Gastrocnemius medialis (tissue), 4 donors: ENCODE data around the gene CACNA1C. TPM values are rescaled to one million over a fixed set of nuclear protein-coding genes. Genes with fewer than 3 reads are reported as not detected.

Experiments used
- ATAC-seq, 2 donors: fragments of 150-250 bp; one replicate each; pipeline ENCODE4 v1.9.1; 2016
- DNase-seq, 2 donors: peaks; one replicate each; pipeline ENCODE4 v3.0.0-alpha.2; 2019
- H3K27ac ChIP-seq, 4 donors: fragments of 200-600 bp; sonication (generic); 1 replicate in 1 of 4; 2 replicates in 3 of 4; pipeline ENCODE4 v1.5.1; 2016 to 2018; ENCODE audit warnings: mild to moderate bottlenecking in 2 of 4, moderate library complexity in 1 of 4
- H3K27me3 ChIP-seq, 3 donors: fragments of 200-600 bp; sonication (generic) in 2 of 3; 1 replicate in 1 of 3; 2 replicates in 2 of 3; pipeline versions ENCODE4 v1.5.1 to v1.6.0; 2016 to 2019; ENCODE audit warnings: mild to moderate bottlenecking in 1 of 3, moderate library complexity in 1 of 3
- H3K36me3 ChIP-seq, 2 donors: fragments of 200-600 bp; sonication (generic) in 1 of 2; one replicate each; pipeline ENCODE4 v1.5.1; 2017 to 2018
- H3K4me1 ChIP-seq, 2 donors: fragments of 200-600 bp; sonication (generic) in 1 of 2; one replicate each; pipeline ENCODE4 v1.5.1; 2016 to 2017; ENCODE audit warnings: mild to moderate bottlenecking in 2 of 2
- H3K4me3 ChIP-seq, 4 donors: fragments of 200-600 bp; sonication (generic) in 3 of 4; 1 replicate in 1 of 4; 2 replicates in 3 of 4; pipeline ENCODE4 v1.5.1; 2016 to 2019; ENCODE audit warnings: mild to moderate bottlenecking in 2 of 4
- H3K9me3 ChIP-seq, 3 donors: fragments of 200-600 bp; sonication (generic) in 2 of 3; 1 replicate in 1 of 3; 2 replicates in 2 of 3; pipeline ENCODE4 v1.5.1; 2016 to 2019
- POLR2A ChIP-seq, 2 donors: fragments of 450-650 bp; IDR thresholded peaks; one replicate each; pipeline ENCODE4 v1.6.1; 2017; ENCODE audit warnings: antibody characterized with exemption in 2 of 2, mild to moderate bottlenecking in 2 of 2, moderate library complexity in 2 of 2
- in situ Hi-C, 4 donors: fragments of 200-750 bp; cut with MboI; loops; one replicate each; pipeline versions ENCODE4 v1.15.0 to v1.8.0; 2017; ENCODE audit warnings: low sequenced_read_pairs in 4 of 4
- intact Hi-C: fragments of 100-400 bp; cut with DNase I; formaldehyde crosslinking; loops from one replicate; pipeline ENCODE4 v1.15.1; 2023; ENCODE audit warnings: low total_unique reads
- total RNA-seq, 4 donors: library from RNA; depleted of rRNA; stranded (reverse); fragments of >200 nt; gene quantifications; one replicate each; pipeline versions ENCODE4 v1.1.0 to v1.2.3, GENCODE V29; 2016
- TF ChIP-seq, protein P1 (sequence below), 5 experiments: fragments of 450-650 bp in 3 of 5; fragments of 200-600 bp in 2 of 5; sonication (generic) in 2 of 5; IDR thresholded peaks in 4 of 5; conservative IDR thresholded peaks in 1 of 5; 1 replicate in 4 of 5; 2 replicates in 1 of 5; pipeline ENCODE4 v1.5.1; 2016 to 2019; ENCODE audit warnings: antibody characterized with exemption in 5 of 5, mild to moderate bottlenecking in 3 of 5, moderate library complexity in 3 of 5

CACNA1C gene
- total RNA-seq, 4 donors from 2014 or later, result 0.80 to 1.8 (median 0.91) TPM

DNA sequence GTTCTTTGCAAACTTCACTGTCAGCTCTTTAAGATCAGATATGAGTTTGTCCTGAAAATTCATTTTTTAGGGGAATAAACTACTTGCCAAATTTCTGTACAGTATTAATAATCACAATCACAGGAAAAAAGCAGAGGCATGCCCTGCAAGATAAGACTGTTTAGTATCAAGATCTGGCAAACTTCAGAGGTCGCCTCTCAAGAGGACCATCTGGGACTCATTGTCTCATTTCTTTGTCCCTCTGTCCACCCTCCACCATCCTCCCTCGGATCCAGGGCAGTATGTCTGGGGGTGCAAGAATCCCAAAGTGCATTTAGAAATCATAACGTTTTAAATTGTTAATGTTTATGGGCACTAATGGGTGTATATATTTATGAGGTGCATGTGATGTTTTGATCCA is 509.6 kb downstream of the CACNA1C start:
- TF ChIP-seq POLR2A (IDR thresholded peaks at IDR 0.05), result no peak
- TF ChIP-seq, protein P1, sequence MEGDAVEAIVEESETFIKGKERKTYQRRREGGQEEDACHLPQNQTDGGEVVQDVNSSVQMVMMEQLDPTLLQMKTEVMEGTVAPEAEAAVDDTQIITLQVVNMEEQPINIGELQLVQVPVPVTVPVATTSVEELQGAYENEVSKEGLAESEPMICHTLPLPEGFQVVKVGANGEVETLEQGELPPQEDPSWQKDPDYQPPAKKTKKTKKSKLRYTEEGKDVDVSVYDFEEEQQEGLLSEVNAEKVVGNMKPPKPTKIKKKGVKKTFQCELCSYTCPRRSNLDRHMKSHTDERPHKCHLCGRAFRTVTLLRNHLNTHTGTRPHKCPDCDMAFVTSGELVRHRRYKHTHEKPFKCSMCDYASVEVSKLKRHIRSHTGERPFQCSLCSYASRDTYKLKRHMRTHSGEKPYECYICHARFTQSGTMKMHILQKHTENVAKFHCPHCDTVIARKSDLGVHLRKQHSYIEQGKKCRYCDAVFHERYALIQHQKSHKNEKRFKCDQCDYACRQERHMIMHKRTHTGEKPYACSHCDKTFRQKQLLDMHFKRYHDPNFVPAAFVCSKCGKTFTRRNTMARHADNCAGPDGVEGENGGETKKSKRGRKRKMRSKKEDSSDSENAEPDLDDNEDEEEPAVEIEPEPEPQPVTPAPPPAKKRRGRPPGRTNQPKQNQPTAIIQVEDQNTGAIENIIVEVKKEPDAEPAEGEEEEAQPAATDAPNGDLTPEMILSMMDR (IDR thresholded peaks at IDR 0.05 in 4 of 5, conservative IDR thresholded peaks at IDR 0.05 in 1 of 5), result no peak
- Histone ChIP-seq H3K4me1 (no peaks in the 10 kb centered on the region), H3K9me3 (no peaks in the 10 kb centered on the region), H3K36me3 (no peaks in the 10 kb centered on the region), H3K27ac (no peak overlapping the region), H3K4me3 (no peak overlapping the region), H3K27me3 (no peaks in the 10 kb centered on the region)
- intact Hi-C loops, result no loop called here
- ATAC-seq (no peak), DNase-seq (no peak)
- in situ Hi-C loops, result no loop called here

DNA sequence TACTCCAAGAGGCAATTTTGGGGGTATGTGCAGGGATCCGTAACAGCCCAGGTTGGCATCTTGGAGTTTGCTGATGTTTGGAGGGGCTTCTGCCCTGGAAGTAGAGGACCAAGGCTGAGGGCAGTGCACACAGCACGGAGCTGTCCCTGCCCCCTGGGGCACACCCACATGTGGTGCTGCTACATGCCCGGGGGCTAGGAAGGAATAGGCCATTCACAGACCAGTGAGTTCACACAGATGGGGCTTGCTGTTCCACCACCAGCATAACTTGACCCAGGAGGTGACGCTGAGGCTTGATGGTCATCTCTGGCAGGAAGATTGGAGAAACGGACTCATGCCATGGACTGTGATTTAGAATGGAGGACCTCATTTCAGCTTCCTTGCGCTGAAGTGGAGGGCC is 510.9 kb downstream of the CACNA1C start:
- no peak for ATAC-seq
- no peaks in the 10 kb centered on the region for H3K9me3 ChIP-seq
- no peak overlapping the region for H3K27ac ChIP-seq
- in situ Hi-C loops, result no loop called here
- H3K4me1 ChIP-seq, result no peaks in the 10 kb centered on the region
- intact Hi-C loops, result no loop called here
- no peaks in the 10 kb centered on the region for H3K27me3 ChIP-seq
- no peak for TF ChIP-seq POLR2A (IDR thresholded peaks at IDR 0.05)
- TF ChIP-seq, protein P1 (IDR thresholded peaks at IDR 0.05 in 4 of 5, conservative IDR thresholded peaks at IDR 0.05 in 1 of 5), result no peak
- DNase-seq, result no peak
- H3K36me3 ChIP-seq, result no peaks in the 10 kb centered on the region
- H3K4me3 ChIP-seq, result no peak overlapping the region

DNA sequence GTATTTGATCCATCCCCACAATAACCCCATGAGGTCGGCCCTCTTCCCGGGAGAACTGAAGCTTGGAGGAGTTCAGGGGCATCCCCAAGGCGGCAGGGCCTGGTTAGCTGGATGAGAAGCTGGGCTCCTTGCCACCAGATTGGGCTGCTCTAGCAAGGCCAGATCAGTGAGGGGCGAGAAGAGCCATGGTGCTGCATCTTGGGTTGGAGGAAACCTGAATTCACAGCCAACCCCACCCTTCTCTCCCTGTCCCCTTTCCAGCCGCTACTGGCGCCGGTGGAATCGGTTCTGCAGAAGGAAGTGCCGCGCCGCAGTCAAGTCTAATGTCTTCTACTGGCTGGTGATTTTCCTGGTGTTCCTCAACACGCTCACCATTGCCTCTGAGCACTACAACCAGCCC is 513.4 kb downstream of the CACNA1C start:
- no peaks in the 10 kb centered on the region for H3K27me3 ChIP-seq
- no peak for DNase-seq
- no peaks in the 10 kb centered on the region for H3K9me3 ChIP-seq
- no peak for ATAC-seq
- H3K36me3 ChIP-seq, result no peaks in the 10 kb centered on the region
- no peaks in the 10 kb centered on the region for H3K4me1 ChIP-seq
- TF ChIP-seq, protein P1 (IDR thresholded peaks at IDR 0.05 in 4 of 5, conservative IDR thresholded peaks at IDR 0.05 in 1 of 5), result no peak
- TF ChIP-seq POLR2A (IDR thresholded peaks at IDR 0.05), result no peak
- H3K27ac ChIP-seq, result no peak overlapping the region
- in situ Hi-C loops (no loop called here), intact Hi-C loops (no loop called here)
- no peak overlapping the region for H3K4me3 ChIP-seq

DNA sequence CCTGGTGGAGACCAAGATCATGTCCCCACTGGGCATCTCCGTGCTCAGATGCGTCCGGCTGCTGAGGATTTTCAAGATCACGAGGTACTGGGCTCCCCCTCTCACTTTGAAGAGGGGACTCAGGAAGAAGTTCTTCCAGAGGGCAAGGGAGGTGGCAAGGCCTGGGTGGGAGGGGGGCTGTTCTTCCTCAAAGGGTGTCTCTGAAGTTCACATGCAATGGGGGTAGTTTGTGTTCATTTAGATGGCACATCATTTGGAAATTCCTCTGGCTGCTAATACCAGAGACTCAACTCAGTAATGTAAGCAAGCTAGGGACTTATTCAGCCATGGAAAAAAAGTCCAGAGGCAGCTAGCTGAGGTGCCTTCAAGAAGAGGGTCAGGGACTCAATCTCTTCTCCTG is 514.9 kb downstream of the CACNA1C start:
- Histone ChIP-seq H3K27ac (no peak overlapping the region), H3K4me3 (no peak overlapping the region), H3K27me3 (no peaks in the 10 kb centered on the region), H3K4me1 (no peaks in the 10 kb centered on the region), H3K9me3 (no peaks in the 10 kb centered on the region), H3K36me3 (no peaks in the 10 kb centered on the region)
- DNase-seq, result no peak
- no peak for ATAC-seq
- in situ Hi-C loops, result no loop called here
- no peak for TF ChIP-seq POLR2A (IDR thresholded peaks at IDR 0.05)
- TF ChIP-seq, protein P1 (IDR thresholded peaks at IDR 0.05 in 4 of 5, conservative IDR thresholded peaks at IDR 0.05 in 1 of 5), result no peak
- intact Hi-C loops, result no loop called here

DNA sequence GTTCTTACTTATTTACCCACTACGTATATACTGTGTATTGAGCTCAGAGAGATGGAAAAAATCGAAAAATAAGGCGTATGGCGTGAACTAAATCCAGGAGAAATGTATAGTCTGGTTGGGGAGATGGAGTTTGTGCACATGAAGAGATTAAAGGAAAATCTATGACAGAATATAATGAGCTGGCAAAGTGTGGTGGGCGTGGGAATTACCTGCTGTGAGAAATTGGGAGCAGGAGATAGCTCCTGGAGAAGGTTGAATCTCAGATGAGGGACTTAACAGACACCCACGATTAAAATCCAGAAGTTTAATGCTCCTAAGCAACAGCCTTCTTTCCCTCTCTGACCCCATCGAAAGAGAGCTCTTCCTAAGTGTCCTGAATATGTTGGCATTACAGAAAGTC is 517.8 kb downstream of the CACNA1C start:
- Histone ChIP-seq H3K36me3 (no peaks in the 10 kb centered on the region), H3K9me3 (no peaks in the 10 kb centered on the region), H3K4me3 (no peak overlapping the region), H3K4me1 (no peaks in the 10 kb centered on the region), H3K27me3 (no peaks in the 10 kb centered on the region), H3K27ac (no peak overlapping the region)
- intact Hi-C loops, result no loop called here
- ATAC-seq (no peak), DNase-seq (no peak)
- in situ Hi-C loops, result no loop called here
- TF ChIP-seq, protein P1 (IDR thresholded peaks at IDR 0.05 in 4 of 5, conservative IDR thresholded peaks at IDR 0.05 in 1 of 5), result no peak
- no peak for TF ChIP-seq POLR2A (IDR thresholded peaks at IDR 0.05)
